ENCODE measurements around the gene ELOVL6.

The ELOVL6 gene

GRCh38 chr4:110009550-110009949 lies 188.9 kb downstream of the ELOVL6 start:
- no peaks in the 10 kb centered on the region for H3K27me3 Mint-ChIP-seq (ENCODE audit: low read depth)
- no peaks in the 10 kb centered on the region for H3K9me3 Mint-ChIP-seq
- peaks cover 33% of the 10 kb centered on the region for H3K4me1 Mint-ChIP-seq
- peak overlapping the region; percentile 28 to 90 (median 75) for H3K27ac Mint-ChIP-seq
- H3K4me3 Mint-ChIP-seq: no peak overlapping the region
- no peaks in the 10 kb centered on the region for H3K36me3 Mint-ChIP-seq (ENCODE audit: low read depth)
- TF ChIP-seq CTCF (IDR thresholded peaks at IDR 0.05; ENCODE audit: unreplicated experiment in 3 of 3): no peak

GRCh38 chr4:110008540-110008939 lies 189.9 kb downstream of the ELOVL6 start:
- Mint-ChIP-seq H3K4me3 (no peak overlapping the region), H3K4me1 (peaks cover 41% of the 10 kb centered on the region), H3K27me3 (ENCODE audit: low read depth) (no peaks in the 10 kb centered on the region), H3K27ac (peak overlapping the region in 2 of 3 experiments; percentile 75 to 90), H3K36me3 (ENCODE audit: low read depth) (no peaks in the 10 kb centered on the region), H3K9me3 (no peaks in the 10 kb centered on the region)
- no peak for TF ChIP-seq CTCF (IDR thresholded peaks at IDR 0.05; ENCODE audit: unreplicated experiment in 3 of 3)

GRCh38 chr4:110007217-110007616 lies 191.2 kb downstream of the ELOVL6 start:
- Mint-ChIP-seq H3K9me3 (no peaks in the 10 kb centered on the region), H3K4me3 (no peak overlapping the region), H3K4me1 (peaks cover 41% of the 10 kb centered on the region), H3K36me3 (ENCODE audit: low read depth) (no peaks in the 10 kb centered on the region), H3K27me3 (ENCODE audit: low read depth) (no peaks in the 10 kb centered on the region), H3K27ac (peak overlapping the region; percentile 40 to 90 (median 61))
- TF ChIP-seq CTCF (IDR thresholded peaks at IDR 0.05; ENCODE audit: unreplicated experiment in 3 of 3): no peak

- Mint-ChIP-seq H3K4me3 (no peak overlapping the region), H3K36me3 (ENCODE audit: low read depth) (no peaks in the 10 kb centered on the region), H3K4me1 (peaks cover 41% of the 10 kb centered on the region), H3K9me3 (no peaks in the 10 kb centered on the region), H3K27me3 (ENCODE audit: low read depth) (no peaks in the 10 kb centered on the region), H3K27ac (peak overlapping the region; percentile 26 to 76 (median 61))
- peak; percentile 75 to 80 (median 77) for TF ChIP-seq CTCF (IDR thresholded peaks at IDR 0.05; ENCODE audit: unreplicated experiment in 3 of 3)
Observed at GRCh38 chr4:110005461-110006056, 192.9 kb downstream of the ELOVL6 start.

- Mint-ChIP-seq H3K27ac (peak overlapping the region; percentile 78 to 87 (median 87)), H3K36me3 (ENCODE audit: low read depth) (no peaks in the 10 kb centered on the region), H3K9me3 (no peaks in the 10 kb centered on the region), H3K27me3 (ENCODE audit: low read depth) (no peaks in the 10 kb centered on the region), H3K4me1 (peaks cover 39% of the 10 kb centered on the region), H3K4me3 (no peak overlapping the region)
- TF ChIP-seq CTCF (IDR thresholded peaks at IDR 0.05; ENCODE audit: unreplicated experiment in 3 of 3): no peak
Observed at GRCh38 chr4:110004556-110004955, 193.9 kb downstream of the ELOVL6 start.
